Measurements from ENCODE around the gene SCN2B. TPM values are rescaled to one million over a fixed set of nuclear protein-coding genes. Genes with fewer than 3 reads are reported as not detected.

The SCN2B gene
- polyA plus RNA-seq, 1 donor from 2014 or later: 1.1 TPM

- Histone ChIP-seq H3K9me2 (ENCODE audit: insufficient read depth, low read length) (no peaks in the 10 kb centered on the region), H3K27me3 (ENCODE audit: insufficient read depth, low read depth, low read length) (peaks cover 6% of the 10 kb centered on the region), H3K36me3 (ENCODE audit: insufficient read depth, low read length) (no peaks in the 10 kb centered on the region), H2AFZ (ENCODE audit: low read depth, low read length) (no peak overlapping the region), H3K27ac (ENCODE audit: low read length) (no peak overlapping the region), H4K20me1 (ENCODE audit: insufficient read depth) (no peaks in the 10 kb centered on the region), H3K4me2 (ENCODE audit: low read length) (no peak overlapping the region), H3K9ac (ENCODE audit: low read length) (no peak overlapping the region), H3K4me3 (ENCODE audit: low read length) (no peak overlapping the region), H3F3A (ENCODE audit: insufficient read depth, low read length, poor library complexity, severe bottlenecking) (no peaks in the 10 kb centered on the region), H3K9me3 (ENCODE audit: low read length) (no peaks in the 10 kb centered on the region), H3K79me2 (replicated peaks; ENCODE audit: insufficient read depth, low read length) (no peaks in the 10 kb centered on the region)
- TF ChIP-seq, protein P1, sequence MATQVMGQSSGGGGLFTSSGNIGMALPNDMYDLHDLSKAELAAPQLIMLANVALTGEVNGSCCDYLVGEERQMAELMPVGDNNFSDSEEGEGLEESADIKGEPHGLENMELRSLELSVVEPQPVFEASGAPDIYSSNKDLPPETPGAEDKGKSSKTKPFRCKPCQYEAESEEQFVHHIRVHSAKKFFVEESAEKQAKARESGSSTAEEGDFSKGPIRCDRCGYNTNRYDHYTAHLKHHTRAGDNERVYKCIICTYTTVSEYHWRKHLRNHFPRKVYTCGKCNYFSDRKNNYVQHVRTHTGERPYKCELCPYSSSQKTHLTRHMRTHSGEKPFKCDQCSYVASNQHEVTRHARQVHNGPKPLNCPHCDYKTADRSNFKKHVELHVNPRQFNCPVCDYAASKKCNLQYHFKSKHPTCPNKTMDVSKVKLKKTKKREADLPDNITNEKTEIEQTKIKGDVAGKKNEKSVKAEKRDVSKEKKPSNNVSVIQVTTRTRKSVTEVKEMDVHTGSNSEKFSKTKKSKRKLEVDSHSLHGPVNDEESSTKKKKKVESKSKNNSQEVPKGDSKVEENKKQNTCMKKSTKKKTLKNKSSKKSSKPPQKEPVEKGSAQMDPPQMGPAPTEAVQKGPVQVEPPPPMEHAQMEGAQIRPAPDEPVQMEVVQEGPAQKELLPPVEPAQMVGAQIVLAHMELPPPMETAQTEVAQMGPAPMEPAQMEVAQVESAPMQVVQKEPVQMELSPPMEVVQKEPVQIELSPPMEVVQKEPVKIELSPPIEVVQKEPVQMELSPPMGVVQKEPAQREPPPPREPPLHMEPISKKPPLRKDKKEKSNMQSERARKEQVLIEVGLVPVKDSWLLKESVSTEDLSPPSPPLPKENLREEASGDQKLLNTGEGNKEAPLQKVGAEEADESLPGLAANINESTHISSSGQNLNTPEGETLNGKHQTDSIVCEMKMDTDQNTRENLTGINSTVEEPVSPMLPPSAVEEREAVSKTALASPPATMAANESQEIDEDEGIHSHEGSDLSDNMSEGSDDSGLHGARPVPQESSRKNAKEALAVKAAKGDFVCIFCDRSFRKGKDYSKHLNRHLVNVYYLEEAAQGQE (IDR thresholded peaks at IDR 0.05; ENCODE audit: borderline replicate concordance): no peak
- TF ChIP-seq MXI1 (conservative IDR thresholded peaks at IDR 0.05; ENCODE audit: poor library complexity, severe bottlenecking) (no peak), RAD21 (conservative IDR thresholded peaks at IDR 0.05) (no peak), EP300 (conservative IDR thresholded peaks at IDR 0.05; ENCODE audit: poor library complexity, severe bottlenecking) (no peak), TAF1 (IDR thresholded peaks at IDR 0.05; ENCODE audit: low read depth) (no peak), CTCF (IDR thresholded peaks at IDR 0.05; ENCODE audit: poor library complexity, severe bottlenecking) (no peak), EZH2 (IDR thresholded peaks at IDR 0.05; ENCODE audit: borderline replicate concordance, insufficient read depth, low read length, poor library complexity, severe bottlenecking) (no peak), POLR2AphosphoS5 (IDR thresholded peaks at IDR 0.05) (no peak), SMC3 (conservative IDR thresholded peaks at IDR 0.05; ENCODE audit: poor library complexity) (no peak)
Measured at GRCh38 chr11:118139578-118139977, 36.9 kb downstream of the SCN2B start.

DNA sequence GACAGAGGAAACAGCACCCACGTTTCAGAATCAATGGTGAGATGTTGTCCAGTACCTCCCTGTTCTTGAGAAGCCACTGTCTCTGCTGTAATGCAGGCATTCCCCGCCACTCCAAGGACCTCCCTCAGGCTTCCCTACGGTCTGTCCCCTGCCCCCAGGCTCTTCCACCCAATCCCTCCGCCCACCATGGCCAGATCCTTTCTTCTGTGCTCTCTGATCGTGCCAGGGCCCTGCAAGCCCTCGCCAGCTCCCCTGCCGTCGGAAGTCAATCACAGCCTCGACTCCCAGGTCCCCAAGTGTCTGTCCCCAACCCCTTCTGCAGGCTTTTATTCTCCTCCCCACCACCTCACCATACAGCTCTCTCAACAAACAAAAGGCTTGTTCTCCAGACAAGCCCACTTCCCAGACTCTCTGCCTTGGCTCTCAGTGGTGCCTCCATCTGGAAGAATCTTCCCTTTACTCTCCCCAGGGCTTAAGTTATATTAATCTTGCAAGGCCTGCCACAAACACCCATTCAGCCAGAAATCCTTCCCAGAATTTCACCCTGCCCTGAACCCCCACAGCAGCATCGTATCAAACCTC lies 37.5 kb downstream of the SCN2B start:
- Histone ChIP-seq H3K27ac (ENCODE audit: low read length) (no peak overlapping the region), H3K36me3 (ENCODE audit: insufficient read depth, low read length) (no peaks in the 10 kb centered on the region)
- TF ChIP-seq CTCF (IDR thresholded peaks at IDR 0.05; ENCODE audit: poor library complexity, severe bottlenecking) (no peak), EP300 (conservative IDR thresholded peaks at IDR 0.05; ENCODE audit: poor library complexity, severe bottlenecking) (no peak), RAD21 (conservative IDR thresholded peaks at IDR 0.05) (no peak), TAF1 (IDR thresholded peaks at IDR 0.05; ENCODE audit: low read depth) (no peak), EZH2 (IDR thresholded peaks at IDR 0.05; ENCODE audit: borderline replicate concordance, insufficient read depth, low read length, poor library complexity, severe bottlenecking) (no peak), MXI1 (conservative IDR thresholded peaks at IDR 0.05; ENCODE audit: poor library complexity, severe bottlenecking) (no peak)
- TF ChIP-seq, protein P1 (IDR thresholded peaks at IDR 0.05; ENCODE audit: borderline replicate concordance): no peak

More for the DNA sequence above, 37.5 kb downstream of the SCN2B start:
- peaks cover 4% of the 10 kb centered on the region for H3K27me3 ChIP-seq (ENCODE audit: insufficient read depth, low read depth, low read length)
- H3K4me3 ChIP-seq (ENCODE audit: low read length): no peak overlapping the region
- H2AFZ ChIP-seq (ENCODE audit: low read depth, low read length): no peak overlapping the region
- H3K9me3 ChIP-seq (ENCODE audit: low read length): no peaks in the 10 kb centered on the region
- H4K20me1 ChIP-seq (ENCODE audit: insufficient read depth): no peaks in the 10 kb centered on the region
- H3K4me2 ChIP-seq (ENCODE audit: low read length): no peak overlapping the region
- no peak overlapping the region for H3K9ac ChIP-seq (ENCODE audit: low read length)
- no peaks in the 10 kb centered on the region for H3F3A ChIP-seq (ENCODE audit: insufficient read depth, low read length, poor library complexity, severe bottlenecking)
- H3K9me2 ChIP-seq (ENCODE audit: insufficient read depth, low read length): no peaks in the 10 kb centered on the region
- no peaks in the 10 kb centered on the region for H3K79me2 ChIP-seq (replicated peaks; ENCODE audit: insufficient read depth, low read length)

Measured in neural cell (in vitro differentiated cells).